Measurements from ENCODE around the gene IGIP.
A peak's percentile ranks its signal among the peaks of the same experiment; 100 is the strongest.

The IGIP gene

GRCh38 chr5:140111859-140112551 is 13.7 kb upstream of the IGIP start:
- no peak for DNase-seq

GRCh38 chr5:140112685-140113179 is 13.0 kb upstream of the IGIP start:
- no peak for DNase-seq

GRCh38 chr5:140113180-140113698 is 12.5 kb upstream of the IGIP start:
- no peak for DNase-seq

- peak; percentile 91 for DNase-seq
These were observed 12.0 kb upstream of the IGIP start, which contains the start of gene PURA for GRCh38 chr5:140113699-140114263. Gene PURA, plus strand, starts transcription at chr5:140114109. Its CDS starts 73 bp downstream, at chr5:140114182.

- DNase-seq: peak; percentile 19
These were observed 11.2 kb upstream of the IGIP start for GRCh38 chr5:140114341-140115185.

GRCh38 chr5:140115186-140115500 is 10.6 kb upstream of the IGIP start:
- no peak for DNase-seq

GRCh38 chr5:140116716-140117115 is 9.0 kb upstream of the IGIP start:
- no peak for DNase-seq

- no peak for DNase-seq
These were observed 8.2 kb upstream of the IGIP start for GRCh38 chr5:140117523-140117922.

DNA sequence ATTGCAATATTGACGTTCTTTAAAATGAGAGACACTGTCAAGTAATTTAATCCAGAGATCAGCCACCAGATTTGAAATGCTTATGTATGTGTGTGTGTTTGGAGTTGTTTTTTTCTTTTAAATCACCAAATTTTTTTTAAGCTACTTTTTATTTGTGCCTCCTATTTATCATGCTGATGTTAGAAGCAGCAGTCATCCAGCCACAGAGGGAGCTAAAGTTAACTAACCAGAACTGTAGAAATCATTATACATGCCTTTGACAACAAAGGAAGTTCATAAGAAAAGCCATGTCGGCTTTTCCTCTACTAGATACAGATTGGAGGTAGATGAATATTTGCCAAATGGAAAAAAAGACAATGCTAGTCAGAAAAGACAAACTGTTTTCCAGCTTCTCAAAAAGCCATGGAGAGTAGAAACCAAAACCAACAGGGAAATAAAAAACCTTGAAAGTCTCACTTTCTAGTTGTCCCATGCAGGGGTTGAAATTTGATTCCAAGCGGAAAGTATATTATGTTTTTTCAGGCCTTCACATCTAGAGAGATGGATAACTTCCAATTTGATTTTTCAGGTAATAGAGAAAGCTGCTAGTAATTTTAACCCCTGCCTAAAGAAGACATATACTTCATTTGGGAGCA is 7.3 kb upstream of the IGIP start:
- DNase-seq: no peak

DNA sequence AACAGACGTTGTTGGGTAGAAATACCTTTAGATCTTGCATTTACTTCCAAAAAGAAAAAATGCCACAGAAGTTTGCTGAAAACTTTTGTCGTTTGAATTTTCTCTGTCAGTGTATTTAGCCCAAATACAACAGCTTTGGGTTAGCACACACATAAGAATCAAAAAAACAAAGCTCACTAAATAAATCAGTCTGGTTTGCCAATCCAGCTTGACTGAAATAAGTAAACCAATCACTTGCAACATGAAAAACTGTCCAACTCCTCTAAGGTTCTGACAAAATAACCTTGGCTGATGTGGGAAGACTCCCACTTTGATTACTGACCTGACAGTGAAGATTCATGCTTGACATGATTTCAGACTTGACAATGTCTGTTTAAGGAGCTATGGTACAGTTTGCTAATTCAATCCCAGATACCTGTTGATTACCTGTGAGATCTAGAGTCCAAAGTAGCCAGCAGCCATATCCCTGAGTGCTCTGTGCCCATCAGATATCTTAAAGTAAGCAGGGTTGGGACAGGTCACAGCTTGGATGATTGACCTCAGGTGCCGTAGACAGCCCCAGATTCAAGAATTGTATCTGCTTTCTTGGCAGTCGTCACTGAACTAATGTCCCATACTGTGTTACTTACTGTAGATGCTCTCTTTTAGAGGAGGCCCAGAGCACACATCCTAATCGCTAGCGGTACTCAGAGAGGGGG is 727 bp downstream of the IGIP start:
- DNase-seq: no peak

GRCh38 chr5:140128376-140128775 is 2.6 kb downstream of the IGIP start:
- no peak for DNase-seq

- no peak for DNase-seq
These were observed 5.4 kb downstream of the IGIP start for GRCh38 chr5:140130949-140131733.

DNA sequence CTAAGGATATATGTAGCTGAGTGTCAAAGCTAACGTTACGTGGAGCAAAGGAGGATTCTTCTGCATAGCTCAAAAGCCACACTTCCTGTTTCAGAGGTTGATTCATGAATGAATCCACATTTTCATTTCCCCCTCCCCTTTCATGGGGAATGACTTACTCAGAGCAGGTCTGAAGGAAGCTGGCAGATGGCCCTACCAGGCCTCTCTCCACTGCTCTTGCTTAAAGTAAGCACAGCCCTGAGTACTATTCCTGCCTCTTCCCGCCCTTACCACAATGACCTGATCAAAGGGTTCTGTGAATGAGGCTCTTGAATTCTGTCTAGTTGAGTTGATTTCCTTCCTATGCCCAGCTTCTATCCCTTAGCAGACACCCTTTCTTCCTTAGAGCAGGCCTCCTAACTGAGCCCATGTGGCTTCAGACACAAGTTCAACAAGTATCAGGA is 6.3 kb downstream of the IGIP start:
- DNase-seq: peak; percentile 64

DNA sequence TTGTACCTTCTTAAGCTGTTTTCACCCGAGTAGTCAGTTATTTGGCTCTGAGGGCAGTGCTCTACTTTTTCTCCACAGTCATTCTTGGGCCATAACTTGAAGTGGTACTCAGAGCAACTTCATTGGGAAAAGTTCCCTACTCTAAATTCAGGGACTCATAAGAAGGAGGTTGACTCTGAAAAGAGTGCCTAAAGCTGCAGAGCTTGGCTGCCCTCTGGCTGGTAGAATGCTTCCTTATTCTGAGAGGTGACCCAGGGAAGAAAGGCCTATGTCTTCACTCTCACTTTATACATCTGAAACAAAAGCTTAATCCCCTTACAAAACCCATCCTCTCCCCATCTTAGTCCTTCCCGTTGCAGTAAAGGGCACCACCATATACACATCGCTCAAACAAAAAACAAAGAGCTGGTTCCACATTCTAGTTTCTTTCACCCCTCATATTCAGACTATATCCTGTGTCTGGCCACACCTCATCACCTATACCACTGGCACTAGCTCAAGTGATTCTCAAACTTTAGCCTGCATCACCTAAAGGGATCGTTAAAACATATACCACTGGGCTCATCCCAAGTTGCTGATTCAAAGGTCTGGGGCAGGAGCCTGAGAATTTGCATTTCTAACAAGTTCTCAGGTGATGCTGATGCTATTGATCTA is 7.9 kb downstream of the IGIP start:
- DNase-seq: no peak

DNA sequence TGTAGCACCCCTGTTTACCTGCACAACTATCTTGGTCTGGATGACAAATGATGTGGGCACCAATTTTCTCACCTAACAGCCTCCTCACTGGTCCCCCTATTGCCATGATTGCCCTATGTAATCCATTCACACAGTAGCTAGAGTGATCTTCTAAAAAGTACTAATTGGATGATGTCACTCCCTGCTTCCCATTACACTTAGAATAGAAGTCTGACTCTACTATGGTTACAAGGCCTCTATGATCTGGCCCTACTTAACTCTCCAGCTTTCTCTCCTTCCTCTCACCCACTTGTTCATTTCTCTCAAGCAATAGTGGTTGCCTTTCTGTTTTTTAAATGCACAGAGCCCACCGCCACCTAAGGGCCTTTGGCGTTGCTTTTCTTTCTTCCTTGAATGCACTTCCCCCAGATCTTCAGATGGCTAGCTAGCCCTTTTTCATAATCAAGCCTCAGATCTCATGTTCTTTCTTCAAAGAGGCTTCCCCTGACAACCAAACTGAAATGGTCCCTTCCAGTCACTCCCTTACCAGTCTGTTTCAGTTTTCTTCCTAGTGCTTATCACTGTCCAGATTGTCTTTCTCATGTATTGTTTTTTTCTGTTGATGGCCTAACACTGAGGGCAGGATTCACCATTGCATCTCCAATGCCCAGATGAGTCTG is 8.7 kb downstream of the IGIP start:
- no peak for DNase-seq

DNA sequence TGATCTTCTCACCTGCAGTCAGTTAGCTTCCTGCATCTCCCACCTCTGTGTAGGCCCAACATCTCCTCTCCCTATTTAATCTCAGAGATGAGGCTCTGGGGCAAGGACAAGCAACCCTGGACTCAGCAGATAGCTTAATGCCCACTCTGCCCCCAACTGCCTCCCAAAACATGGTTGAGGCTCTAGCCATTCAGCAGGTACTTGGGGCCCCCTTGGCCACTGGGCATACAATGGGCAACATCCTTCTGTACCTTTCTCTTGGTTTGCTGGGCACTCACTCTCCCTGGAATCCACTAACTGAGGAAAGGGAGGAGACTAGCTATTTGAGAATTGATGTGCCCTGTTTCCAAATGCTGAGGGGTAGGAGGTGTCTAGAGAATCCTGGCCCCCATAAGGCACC is 9.4 kb downstream of the IGIP start:
- no peak for DNase-seq

GRCh38 chr5:140136624-140137023 is 10.9 kb downstream of the IGIP start:
- no peak for DNase-seq

DNA sequence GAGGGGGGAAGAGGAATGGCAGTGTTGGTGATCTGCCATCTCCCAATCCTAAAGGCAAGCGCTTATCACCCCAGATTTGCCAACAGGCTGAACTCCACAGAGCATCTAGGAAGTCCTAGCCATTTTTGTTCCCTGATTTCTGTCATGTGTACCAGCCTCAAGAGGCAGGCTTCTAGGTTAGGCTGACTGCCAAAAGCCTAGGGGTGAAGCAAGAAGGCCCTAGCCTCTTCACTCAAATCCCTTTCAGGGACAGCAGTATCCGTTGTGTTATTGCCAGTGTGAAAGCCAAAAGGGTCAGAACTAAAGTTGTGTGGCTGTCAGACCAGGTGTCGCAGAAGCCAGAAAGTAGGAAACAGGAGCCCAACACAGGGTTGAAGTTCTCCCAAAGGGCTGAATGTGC is 14.7 kb downstream of the IGIP start:
- no peak for DNase-seq

DNA sequence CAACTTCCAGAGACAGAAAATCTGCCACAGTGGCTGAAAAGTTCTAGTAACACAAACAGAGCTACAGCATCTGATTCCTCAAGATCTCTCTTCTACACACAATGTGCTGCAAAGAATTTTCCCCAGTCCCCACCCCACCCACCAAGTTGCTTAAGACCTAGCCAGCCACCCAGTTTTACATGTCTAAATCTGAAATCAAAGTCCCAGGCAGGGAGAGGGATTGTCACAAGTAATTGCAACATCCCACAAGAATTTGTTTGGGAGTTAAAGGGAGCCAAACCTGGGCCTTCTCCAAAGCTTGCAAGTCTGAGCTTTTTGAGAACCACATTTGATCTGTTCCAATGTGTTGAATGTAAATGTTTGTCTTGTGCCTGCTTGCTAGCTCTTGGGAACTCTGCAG is 15.5 kb downstream of the IGIP start:
- DNase-seq: no peak

GRCh38 chr5:140142246-140142645 is 16.5 kb downstream of the IGIP start:
- DNase-seq: no peak

DNA sequence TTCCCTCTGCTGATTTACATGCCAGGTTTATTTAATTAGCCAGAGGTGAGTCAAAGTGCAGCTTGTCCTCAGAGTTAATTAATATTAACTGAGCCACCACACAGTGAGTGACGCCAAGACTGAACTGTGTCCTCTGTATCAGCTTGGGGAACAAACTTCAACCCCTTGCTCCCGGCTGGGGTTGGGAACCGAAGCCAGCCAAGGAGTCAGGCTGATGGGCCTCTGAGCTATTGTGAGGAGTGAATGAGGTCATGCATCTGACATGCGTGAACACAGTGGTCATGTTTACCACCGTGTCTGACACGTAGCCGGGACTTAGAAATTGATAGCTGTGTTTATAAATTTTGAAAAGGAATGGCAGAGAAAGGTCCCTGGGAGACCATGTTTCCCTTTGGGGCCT is 17.1 kb downstream of the IGIP start:
- no peak for DNase-seq
